Caco-2 (cell line): ENCODE results near the gene FHIT. TPM values are rescaled to one million over a fixed set of nuclear protein-coding genes. Genes with fewer than 3 reads are reported as not detected.

Experiments
- BruUV-seq: library from RNA; stranded (reverse); fragments of 400-500 nt; replicated peaks from 2 replicates; lab custom pipeline; 2021; lab: Mats Ljungman, UMichigan
- CTCF ChIA-PET: fragments of 300-600 bp; sonication (Branson Sonifier 250); formaldehyde crosslinking; loops from one replicate; lab custom pipeline; 2022; ENCODE audit warnings: antibody characterized with exemption; lab: Charles Lee
- POLR2A ChIA-PET: fragments of 300-600 bp; sonication (Branson Sonifier 250); formaldehyde crosslinking; loops from one replicate; lab custom pipeline; 2022; ENCODE audit warnings: antibody characterized with exemption; lab: Charles Lee
- DNase-seq, 2 experiments: peaks; one replicate each; pipeline versions ENCODE4 v3.0.0 to v3.0.0-alpha.2; 2020 to 2022
- H3K27me3 ChIP-seq: replicated peaks from 2 replicates; pipeline ENCODE4 v1.6.0; 2011; ENCODE audit warnings: low read length; ENCODE audit not compliant: control insufficient read depth, insufficient read depth
- H3K36me3 ChIP-seq: 2 replicates; pipeline ENCODE4 v1.5.1; 2011; ENCODE audit warnings: low read length; ENCODE audit not compliant: control insufficient read depth, insufficient read depth
- H3K4me1 ChIP-seq: fragments of 250-450 bp; sonication (Bioruptor Pico); 2 replicates; pipeline ENCODE4 v1.5.1; 2020; ENCODE audit warnings: mild to moderate bottlenecking
- H3K4me3 ChIP-seq: 2 replicates; pipeline ENCODE4 v1.5.1; 2011; ENCODE audit warnings: low read depth, mild to moderate bottlenecking, control low read depth, low read length
- H3K9me3 ChIP-seq: fragments of 250-450 bp; sonication (Bioruptor Pico); 2 replicates; pipeline ENCODE4 v1.5.1; 2020; ENCODE audit warnings: mild to moderate bottlenecking, moderate library complexity
- H3K27ac Mint-ChIP-seq: one replicate; pipeline ENCODE4 v1.8.0; 2022; ENCODE audit warnings: mixed read lengths; ENCODE audit not compliant: unreplicated experiment
- H3K27me3 Mint-ChIP-seq: one replicate; pipeline ENCODE4 v1.8.0; 2022; ENCODE audit warnings: mixed read lengths; ENCODE audit not compliant: insufficient read depth, unreplicated experiment
- H3K36me3 Mint-ChIP-seq: one replicate; pipeline ENCODE4 v1.8.0; 2022; ENCODE audit warnings: mild to moderate bottlenecking, mixed read lengths; ENCODE audit not compliant: insufficient read depth, unreplicated experiment
- H3K4me1 Mint-ChIP-seq: one replicate; pipeline ENCODE4 v1.8.0; 2022; ENCODE audit warnings: low read depth, mixed read lengths; ENCODE audit not compliant: unreplicated experiment
- H3K4me3 Mint-ChIP-seq: one replicate; pipeline ENCODE4 v1.8.0; 2022; ENCODE audit warnings: mild to moderate bottlenecking, moderate library complexity, mixed read lengths; ENCODE audit not compliant: unreplicated experiment
- H3K9me3 Mint-ChIP-seq: one replicate; pipeline ENCODE4 v1.8.0; 2022; ENCODE audit warnings: mixed read lengths; ENCODE audit not compliant: unreplicated experiment
- intact Hi-C: fragments of 100-400 bp; cut with micrococcal nuclease; formaldehyde crosslinking; loops from one replicate; pipeline ENCODE4 v1.10.0; 2022; ENCODE audit not compliant: unreplicated experiment
- total RNA-seq: library from RNA; stranded (reverse); gene quantifications from 2 replicates; pipeline ENCODE4 v1.2.3, GENCODE V29; 2022
- TF ChIP-seq, protein P1 (sequence below), 2 experiments: fragments of 200-600 bp in 1 of 2; IDR thresholded peaks; 1 replicate in 1 of 2; 2 replicates in 1 of 2; pipeline versions ENCODE4 v1.5.1 to v1.8.0; 2011 to 2022; ENCODE audit warnings: antibody characterized with exemption in 1 of 2, control low read depth in 1 of 2, inconsistent platforms in 1 of 2, low read depth in 1 of 2, low read length in 1 of 2, mild to moderate bottlenecking in 1 of 2, moderate library complexity in 1 of 2; ENCODE audit not compliant: insufficient read depth in 1 of 2, severe bottlenecking in 1 of 2, unreplicated experiment in 1 of 2

FHIT gene
- total RNA-seq, 1 experiment from 2014 or later, result 8.3 TPM

- ChIA-PET CTCF (no interaction called here), POLR2A (no interaction called here)
- Mint-ChIP-seq H3K27me3 (no peaks in the 10 kb centered on the region), H3K4me1 (no peaks in the 10 kb centered on the region), H3K36me3 (no peaks in the 10 kb centered on the region), H3K27ac (no peak overlapping the region), H3K9me3 (no peaks in the 10 kb centered on the region), H3K4me3 (no peak overlapping the region)
- Histone ChIP-seq H3K4me1 (peaks cover 8% of the 10 kb centered on the region; the same call in 1 of the 2 replicates), H3K4me3 (no peak overlapping the region), H3K36me3 (no peaks in the 10 kb centered on the region), H3K27me3 (no peaks in the 10 kb centered on the region), H3K9me3 (no peaks in the 10 kb centered on the region)
- BruUV-seq, result no TSS peak
- intact Hi-C loops, result no loop called here
- DNase-seq, result no peak
- TF ChIP-seq, protein P1, sequence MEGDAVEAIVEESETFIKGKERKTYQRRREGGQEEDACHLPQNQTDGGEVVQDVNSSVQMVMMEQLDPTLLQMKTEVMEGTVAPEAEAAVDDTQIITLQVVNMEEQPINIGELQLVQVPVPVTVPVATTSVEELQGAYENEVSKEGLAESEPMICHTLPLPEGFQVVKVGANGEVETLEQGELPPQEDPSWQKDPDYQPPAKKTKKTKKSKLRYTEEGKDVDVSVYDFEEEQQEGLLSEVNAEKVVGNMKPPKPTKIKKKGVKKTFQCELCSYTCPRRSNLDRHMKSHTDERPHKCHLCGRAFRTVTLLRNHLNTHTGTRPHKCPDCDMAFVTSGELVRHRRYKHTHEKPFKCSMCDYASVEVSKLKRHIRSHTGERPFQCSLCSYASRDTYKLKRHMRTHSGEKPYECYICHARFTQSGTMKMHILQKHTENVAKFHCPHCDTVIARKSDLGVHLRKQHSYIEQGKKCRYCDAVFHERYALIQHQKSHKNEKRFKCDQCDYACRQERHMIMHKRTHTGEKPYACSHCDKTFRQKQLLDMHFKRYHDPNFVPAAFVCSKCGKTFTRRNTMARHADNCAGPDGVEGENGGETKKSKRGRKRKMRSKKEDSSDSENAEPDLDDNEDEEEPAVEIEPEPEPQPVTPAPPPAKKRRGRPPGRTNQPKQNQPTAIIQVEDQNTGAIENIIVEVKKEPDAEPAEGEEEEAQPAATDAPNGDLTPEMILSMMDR (IDR thresholded peaks at IDR 0.05; ENCODE audit: insufficient read depth in 1 of 2, low read depth in 1 of 2, low read length in 1 of 2, severe bottlenecking in 1 of 2, unreplicated experiment in 1 of 2), result no peak
These were observed 1075.6 kb downstream of the FHIT start for GRCh38 chr3:60175680-60176079.

DNA sequence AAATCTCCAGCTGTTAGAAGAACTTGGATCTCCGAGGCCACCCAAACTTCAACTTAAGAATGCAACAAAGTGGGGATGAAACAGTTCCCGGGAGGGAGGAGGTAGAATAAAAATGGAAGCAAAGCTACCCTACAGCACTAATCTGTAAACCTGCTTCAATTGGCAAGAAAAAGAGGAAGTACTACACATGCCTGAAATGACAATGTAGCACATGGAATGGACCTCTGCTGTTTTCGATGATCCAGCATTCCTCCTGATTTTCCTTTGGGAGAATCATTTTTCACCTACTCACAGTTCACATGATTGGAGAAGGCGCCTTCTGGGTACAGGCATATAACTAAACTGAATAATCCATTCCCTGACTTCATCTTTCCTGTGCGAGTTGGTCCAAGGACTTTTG is 1081.5 kb downstream of the FHIT start:
- Mint-ChIP-seq H3K4me3 (no peak overlapping the region), H3K36me3 (no peaks in the 10 kb centered on the region), H3K27ac (no peak overlapping the region), H3K4me1 (no peaks in the 10 kb centered on the region), H3K27me3 (no peaks in the 10 kb centered on the region), H3K9me3 (no peaks in the 10 kb centered on the region)
- CTCF ChIA-PET, result no interaction called here
- H3K27me3 ChIP-seq, result no peaks in the 10 kb centered on the region
- POLR2A ChIA-PET, result no interaction called here
- H3K9me3 ChIP-seq, result no peaks in the 10 kb centered on the region
- H3K4me3 ChIP-seq, result no peak overlapping the region
- no TSS peak for BruUV-seq
- no peaks in the 10 kb centered on the region for H3K4me1 ChIP-seq
- intact Hi-C loops, result no loop called here
- TF ChIP-seq, protein P1 (IDR thresholded peaks at IDR 0.05; ENCODE audit: insufficient read depth in 1 of 2, low read depth in 1 of 2, low read length in 1 of 2, severe bottlenecking in 1 of 2, unreplicated experiment in 1 of 2), result no peak
- no peak for DNase-seq
- no peaks in the 10 kb centered on the region for H3K36me3 ChIP-seq

DNA sequence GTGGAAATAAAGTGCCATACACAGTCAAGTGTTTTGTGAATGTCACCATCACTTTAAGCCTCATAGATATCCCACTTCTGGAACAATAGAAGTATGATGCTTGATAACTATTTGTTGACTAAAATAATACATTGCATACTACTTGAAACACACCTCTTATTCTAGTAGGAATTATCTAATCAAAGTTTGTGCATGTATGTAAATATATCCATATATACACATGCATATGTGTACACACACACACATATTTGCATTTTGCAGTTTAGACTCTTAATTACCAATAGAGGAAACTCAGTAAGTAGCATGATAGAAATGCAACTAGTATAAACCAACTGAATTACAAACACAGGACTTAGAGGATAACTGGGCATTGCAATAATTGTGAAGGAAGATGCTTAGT is 1084.1 kb downstream of the FHIT start:
- intact Hi-C loops, result no loop called here
- Histone ChIP-seq H3K36me3 (no peaks in the 10 kb centered on the region), H3K4me1 (no peaks in the 10 kb centered on the region), H3K4me3 (no peak overlapping the region), H3K27me3 (no peaks in the 10 kb centered on the region), H3K9me3 (no peaks in the 10 kb centered on the region)
- DNase-seq, result no peak
- no peak overlapping the region for H3K4me3 Mint-ChIP-seq
- no peaks in the 10 kb centered on the region for H3K36me3 Mint-ChIP-seq
- ChIA-PET POLR2A (no interaction called here), CTCF (no interaction called here)
- H3K27me3 Mint-ChIP-seq, result no peaks in the 10 kb centered on the region
- TF ChIP-seq, protein P1 (IDR thresholded peaks at IDR 0.05; ENCODE audit: insufficient read depth in 1 of 2, low read depth in 1 of 2, low read length in 1 of 2, severe bottlenecking in 1 of 2, unreplicated experiment in 1 of 2), result no peak
- H3K27ac Mint-ChIP-seq, result no peak overlapping the region
- no peaks in the 10 kb centered on the region for H3K9me3 Mint-ChIP-seq
- BruUV-seq, result no TSS peak
- H3K4me1 Mint-ChIP-seq, result no peaks in the 10 kb centered on the region
